NCI-H2196 treated with DMSO at 0.1 percent for 48 hours (cell line): ENCODE measurements around the gene TNF.
A peak's percentile ranks its signal among the peaks of the same experiment; 100 is the strongest.
"Not testable (repeated sequence)": the region's sequence is repeated elsewhere in the genome, so short reads cannot be mapped to it uniquely, and the experiment has no call there.

Source experiments
- DNase-seq: peaks from one replicate; lab custom pipeline; 2025; ENCODE audit not compliant: unreplicated experiment; lab: John Stamatoyannopoulos, UW

The TNF gene

GRCh38 chr6:31587791-31588777 lies 12.7 kb downstream of the TNF start:
- no peak for DNase-seq

DNA sequence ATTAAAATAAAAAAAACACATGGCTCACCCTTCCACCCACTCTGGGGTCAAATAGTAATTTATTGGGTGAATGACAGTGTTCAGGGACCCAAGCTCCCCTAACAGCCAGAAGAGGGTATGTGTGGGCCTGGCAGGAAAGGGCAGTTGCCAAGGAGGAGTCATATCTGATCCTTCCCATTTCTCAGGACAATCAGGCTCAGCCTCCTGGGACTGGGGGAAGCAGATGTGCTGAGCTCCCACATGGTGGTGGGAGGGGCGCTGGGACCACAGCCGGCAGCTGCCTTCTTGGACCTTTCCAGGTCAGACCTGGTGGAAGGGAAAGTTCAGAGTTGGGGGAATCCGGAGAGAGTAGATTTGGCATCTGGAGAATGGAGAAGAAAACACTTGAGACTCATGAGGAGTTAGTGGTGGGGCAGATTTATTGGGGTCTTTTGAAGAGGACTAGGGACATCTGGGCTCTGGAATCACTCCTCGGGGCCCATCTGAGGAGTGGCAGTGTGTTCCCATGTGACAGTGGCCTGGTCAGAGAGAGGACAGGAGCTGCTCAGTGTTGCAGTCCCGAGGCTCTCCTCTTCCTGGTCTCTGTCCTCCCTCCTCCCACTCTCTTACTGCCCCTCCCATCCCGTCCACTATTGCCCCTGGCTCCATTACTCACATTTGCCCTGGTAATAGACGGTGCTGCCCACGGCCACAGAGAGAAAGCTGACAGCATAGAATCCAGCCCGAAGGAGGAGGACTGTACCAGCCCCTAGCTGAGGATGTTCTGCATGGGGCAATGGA lies 13.7 kb downstream of the TNF start:
- DNase-seq: no peak

GRCh38 chr6:31590691-31591090 lies 15.3 kb downstream of the TNF start:
- not testable (repeated sequence) for DNase-seq

- no peak for DNase-seq
These were observed 17.0 kb downstream of the TNF start for GRCh38 chr6:31592396-31592771.

DNA sequence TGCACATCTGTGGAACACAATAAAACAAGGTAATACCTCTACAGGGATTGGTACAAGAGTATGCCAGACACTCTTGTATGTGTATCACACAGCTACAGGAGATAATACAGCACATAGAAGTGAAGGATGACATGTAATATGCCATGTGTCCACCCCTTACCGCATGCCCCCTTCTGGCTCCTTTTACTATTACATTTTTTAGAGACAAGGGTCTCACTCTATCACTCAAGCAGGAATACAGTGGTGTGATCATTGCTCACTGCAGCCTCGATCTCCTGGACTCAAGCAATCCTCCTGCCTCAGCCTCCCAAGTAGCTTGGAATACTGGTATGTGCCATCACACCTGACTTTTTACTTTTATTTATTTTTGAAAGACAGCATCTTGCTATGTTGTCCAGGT lies 21.6 kb downstream of the TNF start:
- DNase-seq: no peak

DNA sequence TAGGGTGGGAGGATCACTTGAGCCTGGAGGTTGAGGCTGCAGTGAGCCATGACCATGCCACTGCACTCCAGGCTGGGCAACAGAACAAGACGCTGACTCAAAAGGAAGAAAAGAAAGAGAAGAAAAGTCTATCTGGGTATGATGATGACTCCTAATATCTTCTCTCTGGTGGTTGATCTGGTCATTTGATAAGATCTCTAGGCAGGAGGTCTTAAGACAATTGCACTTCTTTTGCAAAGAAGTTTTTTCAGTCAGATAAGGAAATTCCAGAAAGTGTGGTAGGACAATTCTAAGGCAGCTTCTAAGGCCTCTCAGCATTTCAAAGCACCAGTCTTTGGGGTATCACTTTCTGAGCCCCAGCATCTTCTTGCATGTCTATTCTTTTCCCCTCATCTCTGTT lies 32.0 kb downstream of the TNF start:
- DNase-seq: no peak

DNA sequence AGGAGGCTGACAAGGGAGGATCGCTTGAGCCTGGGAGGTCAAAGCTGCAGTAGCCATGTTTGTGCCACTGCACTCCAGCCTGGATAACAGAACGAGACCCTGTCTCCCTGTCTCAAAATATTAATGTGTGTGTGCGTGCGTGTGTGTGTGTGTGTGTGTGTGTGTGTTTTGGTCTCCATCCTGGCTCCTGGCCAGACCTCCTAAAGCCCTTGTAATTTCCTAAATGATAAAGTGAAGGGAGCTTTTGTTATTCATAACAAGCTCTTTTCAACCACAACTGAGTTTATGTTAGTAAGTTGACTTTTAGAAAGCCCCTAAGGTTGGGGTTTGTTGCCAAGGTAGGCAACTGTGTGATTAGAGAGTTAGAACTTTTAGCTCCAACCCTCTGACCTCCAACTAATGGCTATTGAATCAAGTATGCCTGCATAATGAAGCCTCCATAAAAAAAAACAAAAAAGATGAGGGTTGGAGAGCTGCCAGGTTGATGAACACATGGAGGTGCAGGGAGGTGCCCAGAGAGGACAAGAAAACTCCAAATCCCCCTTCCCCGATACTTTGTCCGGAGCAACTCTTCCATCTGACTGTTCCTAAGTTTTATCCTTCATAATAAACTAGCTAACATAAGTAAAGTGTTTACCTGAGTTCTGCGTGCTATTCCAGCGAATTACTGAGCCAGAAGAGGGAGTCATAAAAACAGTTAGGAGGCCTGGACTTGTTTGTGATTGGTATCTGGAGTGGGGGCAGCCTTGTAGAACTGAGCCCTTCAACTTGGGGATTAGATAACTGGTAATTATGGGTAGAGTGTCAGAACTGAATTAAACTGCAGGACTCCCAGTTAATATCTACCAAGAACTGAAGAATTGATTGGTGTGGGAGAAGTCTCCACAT lies 34.4 kb downstream of the TNF start:
- DNase-seq: no peak

DNA sequence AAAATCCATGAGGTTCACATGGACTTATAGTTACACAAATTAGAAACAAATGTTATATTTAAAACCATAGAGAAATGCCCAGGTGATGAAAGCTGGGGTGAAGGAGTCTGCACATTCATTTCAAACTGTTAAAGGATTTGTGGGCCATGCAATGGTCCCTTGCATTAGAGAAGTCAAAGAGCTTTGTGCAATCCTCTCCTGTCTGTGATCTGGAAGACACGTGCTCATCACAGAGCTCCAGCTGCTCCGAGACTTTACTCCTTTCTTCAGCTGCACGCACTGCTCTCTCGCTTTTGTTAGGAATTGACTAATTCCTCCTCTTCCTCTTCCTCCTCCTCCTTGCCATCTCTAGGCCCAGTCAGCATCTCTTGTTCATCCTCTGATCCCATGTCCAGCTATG lies 35.6 kb downstream of the TNF start:
- no peak for DNase-seq

GRCh38 chr6:31614075-31614619 lies 38.8 kb downstream of the TNF start:
- DNase-seq: no peak

GRCh38 chr6:31614684-31615578 lies 39.6 kb downstream of the TNF start, which contains the start of gene AIF1:
TSS of gene AIF1 (plus strand) at chr6:31615234. CDS start at chr6:31615330, 96 bp downstream.
- DNase-seq: no peak

DNA sequence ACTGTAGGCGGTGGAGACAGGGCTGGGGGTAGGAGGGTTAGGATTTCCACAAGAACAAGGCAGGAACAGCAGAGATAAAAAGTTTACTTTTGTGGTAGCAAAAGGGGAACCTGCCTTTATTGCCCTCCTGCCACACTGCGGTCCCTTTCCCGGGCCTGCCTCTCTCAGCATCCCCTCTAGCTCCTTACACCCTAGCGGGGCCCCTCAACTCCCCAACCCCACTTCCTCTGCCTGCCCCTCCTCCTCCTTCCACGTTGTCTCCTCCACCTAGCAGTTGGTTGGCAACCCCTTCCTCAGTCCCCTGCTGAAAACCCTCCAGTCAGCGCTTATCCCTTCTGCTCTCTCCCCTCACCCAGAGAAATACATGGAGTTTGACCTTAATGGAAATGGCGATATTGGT lies 40.4 kb downstream of the TNF start:
- DNase-seq: no peak

DNA sequence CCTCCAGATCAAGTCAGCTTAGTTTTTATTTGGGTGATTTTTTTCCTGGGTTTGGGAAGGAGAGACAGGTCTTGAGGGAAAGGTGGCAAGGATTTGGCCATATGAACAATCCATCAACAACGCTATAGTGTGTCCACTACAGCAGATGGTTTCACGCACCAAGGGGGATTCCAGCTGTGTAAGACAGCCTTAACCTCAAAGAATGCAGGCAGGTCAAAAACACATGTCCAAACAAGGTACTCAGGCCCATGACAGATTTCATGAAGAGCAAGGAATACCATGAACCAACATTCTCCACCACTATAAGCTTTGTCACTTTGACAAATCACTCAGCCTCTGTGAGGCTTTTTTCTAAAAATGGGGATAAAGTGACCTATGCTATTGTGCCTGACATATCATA lies 41.6 kb downstream of the TNF start:
- no peak for DNase-seq

- peak; percentile 99 for DNase-seq
These were observed 44.6 kb downstream of the TNF start for GRCh38 chr6:31619805-31620585.

DNA sequence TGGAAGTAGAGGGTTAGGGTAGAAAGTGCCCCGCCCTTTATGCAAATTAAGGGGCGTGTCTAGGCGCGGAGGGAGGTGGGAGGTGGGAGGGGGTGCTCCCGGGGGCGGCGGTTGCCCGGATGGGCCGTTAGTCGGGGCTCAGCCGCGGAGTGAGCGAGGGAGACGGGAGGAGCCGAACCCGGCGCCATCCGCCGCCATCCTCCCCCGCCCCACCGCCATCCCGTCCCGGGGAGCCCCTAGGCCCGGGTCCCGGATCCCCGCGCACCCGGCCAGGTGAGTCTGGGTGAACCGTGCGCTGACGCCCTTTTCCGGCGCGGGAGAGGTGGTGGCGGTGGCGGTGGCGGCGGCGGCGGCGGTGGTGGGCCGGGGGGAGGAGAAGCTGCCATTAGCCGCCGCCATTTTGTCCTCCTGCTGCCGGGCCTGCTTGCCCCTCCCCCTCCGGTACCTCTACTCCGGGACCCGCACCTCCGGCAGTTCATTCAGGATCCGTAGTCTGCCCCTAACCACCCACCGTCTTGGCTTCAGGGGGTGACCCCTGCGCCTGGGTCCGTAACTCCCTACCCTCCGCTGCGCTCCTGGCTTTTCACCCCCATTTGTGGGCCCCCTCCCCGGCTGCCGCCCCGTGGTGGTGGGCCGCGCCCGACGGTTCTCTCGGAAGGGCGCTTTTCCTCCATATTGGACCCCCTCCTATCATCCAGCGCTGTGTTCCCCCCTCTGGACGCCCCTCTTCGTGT lies 45.4 kb downstream of the TNF start, which contains the start of gene PRRC2A:
Gene PRRC2A, plus strand, starts transcription at position 130 of the 734 bp plus-strand sequence. CDS start 2,075 bp downstream, outside the sequence.
- DNase-seq: peak; percentile 76

DNA sequence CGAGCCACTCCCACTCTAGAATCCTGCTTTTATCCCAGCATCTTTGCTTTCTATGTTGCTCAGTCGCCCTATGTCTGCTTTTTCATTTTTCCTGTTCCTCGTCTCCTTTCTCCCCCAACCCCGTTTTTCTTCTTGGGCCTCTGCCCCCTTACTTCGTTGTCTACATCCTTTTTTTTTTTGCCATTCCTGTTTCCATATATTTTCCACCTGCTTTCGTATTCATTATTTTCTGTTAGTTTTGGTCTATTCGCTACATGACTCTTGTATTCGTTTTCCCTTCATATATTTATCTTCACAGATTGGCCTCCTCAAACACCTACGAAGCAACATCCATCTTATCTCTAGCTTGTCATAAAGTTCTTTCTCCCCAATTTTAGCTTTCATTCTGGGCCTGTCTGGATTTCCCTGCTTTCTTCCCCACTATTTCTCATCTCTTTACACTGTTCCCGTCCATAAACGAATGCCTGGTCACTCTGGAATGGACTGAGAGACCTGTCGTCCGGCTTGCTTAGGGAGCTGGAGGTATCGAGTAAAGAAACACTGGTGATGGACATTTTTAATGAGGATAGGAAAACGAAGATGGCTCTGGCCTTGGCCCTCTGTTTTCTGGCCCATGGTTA lies 46.1 kb downstream of the TNF start:
- DNase-seq: no peak

- no peak for DNase-seq
These were observed 46.6 kb downstream of the TNF start for GRCh38 chr6:31621991-31622390.

- DNase-seq: no peak
These were observed 47.3 kb downstream of the TNF start for GRCh38 chr6:31622684-31623091.

- DNase-seq: no peak
These were observed 48.7 kb downstream of the TNF start for GRCh38 chr6:31624070-31624469.
